Neural progenitor cell (in vitro differentiated cells): ENCODE data around the gene PMEPA1. TPM values are rescaled to one million over a fixed set of nuclear protein-coding genes. Genes with fewer than 3 reads are reported as not detected.

Experiments used
- DNase-seq: peaks from one replicate; pipeline ENCODE4 v3.0.0-alpha.2; 2016; ENCODE audit warnings: low spot score
- H2AFZ ChIP-seq: fragments of 200-600 bp; sonication (generic); replicated peaks from 2 replicates; pipeline ENCODE4 v1.6.1; 2016; ENCODE audit warnings: antibody characterized with exemption
- H3F3A ChIP-seq: fragments of 200-600 bp; sonication (generic); 2 replicates; pipeline ENCODE4 v1.6.1; 2016; ENCODE audit warnings: antibody characterized with exemption, low read depth
- H3K27ac ChIP-seq: fragments of 200-600 bp; sonication (generic); 2 replicates; pipeline ENCODE4 v1.5.1; 2016; ENCODE audit warnings: mild to moderate bottlenecking
- H3K27me3 ChIP-seq: fragments of 200-600 bp; sonication (generic); 2 replicates; pipeline ENCODE4 v1.6.1; 2016; ENCODE audit warnings: mild to moderate bottlenecking, moderate library complexity
- H3K36me3 ChIP-seq: fragments of 200-600 bp; sonication (generic); 2 replicates; pipeline ENCODE4 v1.5.1; 2016
- H3K4me1 ChIP-seq: fragments of 200-600 bp; sonication (generic); 2 replicates; pipeline ENCODE4 v1.6.1; 2016; ENCODE audit warnings: mixed run types
- H3K4me2 ChIP-seq: fragments of 200-600 bp; sonication (generic); 2 replicates; pipeline ENCODE4 v1.6.1; 2016
- H3K4me3 ChIP-seq: fragments of 200-600 bp; sonication (generic); 2 replicates; pipeline ENCODE4 v1.5.1; 2016
- H3K79me2 ChIP-seq: fragments of 200-600 bp; sonication (generic); 2 replicates; pipeline ENCODE4 v1.6.1; 2016; ENCODE audit warnings: low read depth
- H3K9ac ChIP-seq: fragments of 200-600 bp; sonication (generic); 2 replicates; pipeline ENCODE4 v1.6.1; 2016
- H3K9me3 ChIP-seq: fragments of 200-600 bp; sonication (generic); 2 replicates; pipeline ENCODE4 v1.5.1; 2016; ENCODE audit warnings: low read depth
- H4K20me1 ChIP-seq: fragments of 200-600 bp; sonication (generic); 2 replicates; pipeline ENCODE4 v1.6.1; 2016; ENCODE audit warnings: low read depth
- H3K27ac Mint-ChIP-seq: 3 replicates; pipeline ENCODE4 v1.8.0; 2021; ENCODE audit warnings: mixed read lengths
- H3K27me3 Mint-ChIP-seq: 2 replicates; pipeline ENCODE4 v1.8.0; 2022; ENCODE audit warnings: low read depth, mild to moderate bottlenecking, inconsistent platforms, moderate library complexity, mixed read lengths; ENCODE audit not compliant: insufficient read depth
- H3K36me3 Mint-ChIP-seq: 3 replicates; pipeline ENCODE4 v1.8.0; 2021; ENCODE audit warnings: mixed read lengths
- H3K4me1 Mint-ChIP-seq: 3 replicates; pipeline ENCODE4 v1.8.0; 2021; ENCODE audit warnings: mixed read lengths
- H3K4me3 Mint-ChIP-seq: 3 replicates; pipeline ENCODE4 v1.8.0; 2021; ENCODE audit warnings: mild to moderate bottlenecking, moderate library complexity, mixed read lengths
- H3K9me3 Mint-ChIP-seq: 3 replicates; pipeline ENCODE4 v1.8.0; 2020; ENCODE audit warnings: mixed read lengths
- EZH2 ChIP-seq: fragments of 200-600 bp; sonication (generic); IDR thresholded peaks from 2 replicates; pipeline ENCODE4 v1.6.1; 2017; ENCODE audit warnings: antibody characterized with exemption, mild to moderate bottlenecking, moderate library complexity
- EZH2phosphoT487 ChIP-seq: fragments of 200-600 bp; sonication (generic); IDR thresholded peaks from 2 replicates; pipeline ENCODE4 v1.6.1; 2017; ENCODE audit warnings: antibody characterized with exemption
- total RNA-seq: library from RNA; depleted of rRNA; stranded (reverse); fragments of >200 nt; gene quantifications from 2 replicates; pipeline ENCODE4 v1.2.3, GENCODE V29; 2015; ENCODE audit warnings: low replicate concordance
- TF ChIP-seq, protein P1 (sequence below): fragments of 200-600 bp; sonication (generic); IDR thresholded peaks from 2 replicates; pipeline ENCODE4 v1.5.1; 2017; ENCODE audit warnings: antibody characterized with exemption, mild to moderate bottlenecking

Gene PMEPA1
- total RNA-seq, 1 donor from 2014 or later, result 1.7 TPM

DNA sequence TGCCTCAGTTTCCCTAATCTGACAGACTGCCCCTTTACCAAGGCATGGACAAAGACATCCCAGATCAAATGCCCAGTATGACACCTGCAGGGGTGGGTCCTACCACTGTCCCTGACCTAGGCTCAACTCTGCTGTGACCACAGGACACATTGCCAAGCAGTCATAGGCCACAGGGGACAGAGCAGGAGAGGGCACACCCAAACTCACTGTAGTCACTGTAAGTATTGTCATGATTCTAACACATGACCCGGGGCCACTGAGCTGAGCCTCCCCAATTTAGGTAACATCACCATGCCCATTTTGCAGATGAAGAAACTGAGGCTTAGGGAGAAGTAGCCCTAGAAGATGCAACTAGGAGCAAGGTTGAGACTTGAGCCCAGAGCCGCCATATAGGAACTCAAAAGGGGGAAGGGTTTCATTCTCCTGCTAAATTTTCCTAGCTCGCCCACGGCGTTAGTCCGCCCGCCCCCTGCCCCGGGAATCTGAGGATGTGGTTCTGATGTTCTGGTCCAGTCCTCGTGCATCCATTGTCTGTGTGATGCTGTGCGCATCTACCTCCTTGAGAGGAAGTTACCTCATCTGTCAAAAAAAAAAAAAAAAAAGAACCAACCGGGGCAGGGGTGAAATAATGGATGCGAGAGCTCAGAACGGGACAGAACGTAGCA, 44.8 kb downstream of the PMEPA1 start:
- Histone ChIP-seq H3K27ac (no peak overlapping the region), H3F3A (no peaks in the 10 kb centered on the region), H3K36me3 (no peaks in the 10 kb centered on the region), H2AFZ (no peak overlapping the region), H3K9ac (no peak overlapping the region), H3K9me3 (no peaks in the 10 kb centered on the region), H3K27me3 (no peaks in the 10 kb centered on the region), H3K4me1 (peaks cover 7% of the 10 kb centered on the region), H4K20me1 (no peaks in the 10 kb centered on the region), H3K79me2 (no peaks in the 10 kb centered on the region), H3K4me2 (no peak overlapping the region), H3K4me3 (no peak overlapping the region)
- Mint-ChIP-seq H3K36me3 (no peaks in the 10 kb centered on the region), H3K9me3 (no peaks in the 10 kb centered on the region), H3K27ac (no peak overlapping the region), H3K27me3 (peaks cover 9% of the 10 kb centered on the region), H3K4me3 (no peak overlapping the region), H3K4me1 (peaks cover 34% of the 10 kb centered on the region)
- no peak for TF ChIP-seq EZH2phosphoT487
- TF ChIP-seq, protein P1, sequence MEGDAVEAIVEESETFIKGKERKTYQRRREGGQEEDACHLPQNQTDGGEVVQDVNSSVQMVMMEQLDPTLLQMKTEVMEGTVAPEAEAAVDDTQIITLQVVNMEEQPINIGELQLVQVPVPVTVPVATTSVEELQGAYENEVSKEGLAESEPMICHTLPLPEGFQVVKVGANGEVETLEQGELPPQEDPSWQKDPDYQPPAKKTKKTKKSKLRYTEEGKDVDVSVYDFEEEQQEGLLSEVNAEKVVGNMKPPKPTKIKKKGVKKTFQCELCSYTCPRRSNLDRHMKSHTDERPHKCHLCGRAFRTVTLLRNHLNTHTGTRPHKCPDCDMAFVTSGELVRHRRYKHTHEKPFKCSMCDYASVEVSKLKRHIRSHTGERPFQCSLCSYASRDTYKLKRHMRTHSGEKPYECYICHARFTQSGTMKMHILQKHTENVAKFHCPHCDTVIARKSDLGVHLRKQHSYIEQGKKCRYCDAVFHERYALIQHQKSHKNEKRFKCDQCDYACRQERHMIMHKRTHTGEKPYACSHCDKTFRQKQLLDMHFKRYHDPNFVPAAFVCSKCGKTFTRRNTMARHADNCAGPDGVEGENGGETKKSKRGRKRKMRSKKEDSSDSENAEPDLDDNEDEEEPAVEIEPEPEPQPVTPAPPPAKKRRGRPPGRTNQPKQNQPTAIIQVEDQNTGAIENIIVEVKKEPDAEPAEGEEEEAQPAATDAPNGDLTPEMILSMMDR, result no peak
- no peak for TF ChIP-seq EZH2
- no peak for DNase-seq

DNA sequence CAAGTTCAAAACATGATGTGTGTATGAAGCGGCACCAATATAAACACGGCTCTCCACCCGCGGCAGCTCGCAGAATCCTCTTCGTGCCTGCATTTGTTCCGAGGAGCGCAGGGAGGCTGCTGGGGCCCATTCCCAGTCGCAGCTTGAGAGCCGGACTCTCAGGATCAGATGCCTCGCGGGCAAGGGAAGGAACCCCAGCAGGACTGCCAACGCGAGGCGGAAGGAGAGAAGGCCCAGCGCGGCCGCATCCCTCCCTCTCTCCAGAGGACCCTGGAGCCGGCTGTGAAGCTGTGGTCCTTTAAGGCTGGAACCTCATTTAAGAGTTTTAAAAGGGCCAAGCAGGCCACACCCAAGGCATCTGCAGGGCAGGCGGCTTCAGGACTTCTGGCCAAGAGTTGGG, 45.3 kb downstream of the PMEPA1 start:
- no peaks in the 10 kb centered on the region for H3K9me3 Mint-ChIP-seq
- Histone ChIP-seq H4K20me1 (no peaks in the 10 kb centered on the region), H3K79me2 (no peaks in the 10 kb centered on the region), H3K36me3 (no peaks in the 10 kb centered on the region), H3K27me3 (no peaks in the 10 kb centered on the region), H3K9me3 (no peaks in the 10 kb centered on the region), H3K9ac (no peak overlapping the region), H3K4me1 (peaks cover 7% of the 10 kb centered on the region), H3K27ac (no peak overlapping the region), H3K4me3 (no peak overlapping the region), H3K4me2 (no peak overlapping the region), H2AFZ (no peak overlapping the region), H3F3A (no peaks in the 10 kb centered on the region)
- peaks cover 33% of the 10 kb centered on the region for H3K4me1 Mint-ChIP-seq
- H3K27ac Mint-ChIP-seq, result no peak overlapping the region
- no peak for TF ChIP-seq EZH2phosphoT487
- TF ChIP-seq EZH2, result no peak
- TF ChIP-seq, protein P1, result no peak
- H3K36me3 Mint-ChIP-seq, result no peaks in the 10 kb centered on the region
- DNase-seq, result no peak
- H3K27me3 Mint-ChIP-seq, result peaks cover 11% of the 10 kb centered on the region
- no peak overlapping the region for H3K4me3 Mint-ChIP-seq

DNA sequence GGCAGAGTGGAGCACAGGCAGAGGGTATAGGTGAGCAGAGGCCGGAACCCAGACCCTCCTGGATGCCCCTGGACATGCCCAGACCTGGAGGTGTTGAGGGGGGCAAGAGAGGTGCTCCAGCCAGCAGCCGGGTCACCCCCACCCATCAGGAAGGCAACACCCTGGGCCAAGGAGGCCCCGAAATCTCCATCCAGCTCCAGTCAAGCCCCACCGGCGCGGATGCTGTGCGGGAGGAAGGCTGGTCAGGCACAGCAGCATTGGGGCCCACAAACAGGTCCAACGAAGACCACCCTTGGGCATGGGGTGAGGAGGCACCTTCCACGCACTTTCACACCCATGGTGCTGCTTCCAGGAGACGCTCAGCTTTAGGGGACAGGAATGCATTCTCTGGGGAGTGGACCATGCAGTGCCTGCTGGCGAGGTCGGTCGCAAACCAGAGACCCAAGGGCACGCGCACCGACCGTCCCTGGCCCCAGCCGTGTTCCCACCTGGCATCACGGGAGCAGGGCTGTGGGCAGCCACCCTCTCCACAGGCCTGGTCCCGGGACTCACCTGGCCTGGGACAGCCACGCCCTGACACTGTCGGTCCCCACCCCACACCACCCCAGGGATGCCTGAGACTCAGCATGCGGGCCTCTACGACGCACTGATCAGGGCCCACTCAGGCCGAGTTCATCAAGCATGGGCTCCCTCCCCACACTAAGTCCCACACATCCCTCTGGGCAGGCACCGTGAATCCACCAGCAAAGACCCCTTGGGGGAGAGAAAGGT, 45.9 kb downstream of the PMEPA1 start:
- no peak for DNase-seq
- Histone ChIP-seq H3F3A (no peaks in the 10 kb centered on the region), H3K4me3 (no peak overlapping the region), H3K27me3 (no peaks in the 10 kb centered on the region), H3K9ac (no peak overlapping the region), H3K27ac (no peak overlapping the region), H4K20me1 (no peaks in the 10 kb centered on the region), H3K4me1 (peaks cover 7% of the 10 kb centered on the region), H3K36me3 (no peaks in the 10 kb centered on the region), H3K79me2 (no peaks in the 10 kb centered on the region), H2AFZ (no peak overlapping the region), H3K9me3 (no peaks in the 10 kb centered on the region), H3K4me2 (no peak overlapping the region)
- Mint-ChIP-seq H3K27ac (no peak overlapping the region), H3K27me3 (peaks cover 12% of the 10 kb centered on the region), H3K4me1 (peaks cover 33% of the 10 kb centered on the region), H3K9me3 (no peaks in the 10 kb centered on the region), H3K36me3 (no peaks in the 10 kb centered on the region), H3K4me3 (no peak overlapping the region)
- TF ChIP-seq EZH2 (no peak), EZH2phosphoT487 (no peak)
- TF ChIP-seq, protein P1, result no peak
